Kidney epithelial cell (primary cell): ENCODE results near the gene ABHD18. TPM values are rescaled to one million over a fixed set of nuclear protein-coding genes. Genes with fewer than 3 reads are reported as not detected.
"Not testable (repeated sequence)": the region's sequence is repeated elsewhere in the genome, so short reads cannot be mapped to it uniquely, and the experiment has no call there.

Experiments used
- DNase-seq: peaks from one replicate; pipeline ENCODE4 v3.0.0-alpha.2; 2010; ENCODE audit warnings: low read depth
- H3K27me3 ChIP-seq: 2 replicates; pipeline ENCODE4 v1.6.0; 2011; ENCODE audit warnings: low read length; ENCODE audit not compliant: control insufficient read depth, insufficient read depth
- H3K36me3 ChIP-seq: 2 replicates; pipeline ENCODE4 v1.5.1; 2011; ENCODE audit warnings: low read length; ENCODE audit not compliant: control insufficient read depth, insufficient read depth
- H3K4me3 ChIP-seq: 2 replicates; pipeline ENCODE4 v1.5.1; 2011; ENCODE audit warnings: low read depth, mild to moderate bottlenecking, control low read depth, low read length
- total RNA-seq: library from RNA; depleted of rRNA; stranded (reverse); fragments of >200 nt; gene quantifications from 2 replicates; pipeline ENCODE4 v1.2.3, GENCODE V29; 2015
- TF ChIP-seq, protein P1 (sequence below): IDR thresholded peaks from 2 replicates; pipeline ENCODE4 v1.5.1; 2011; ENCODE audit warnings: mild to moderate bottlenecking, moderate library complexity, low read length, control low read depth, inconsistent platforms; ENCODE audit not compliant: insufficient read depth, poor library complexity, severe bottlenecking

ABHD18 gene
- total RNA-seq, 1 donor from 2014 or later, result 8.4 TPM

DNA sequence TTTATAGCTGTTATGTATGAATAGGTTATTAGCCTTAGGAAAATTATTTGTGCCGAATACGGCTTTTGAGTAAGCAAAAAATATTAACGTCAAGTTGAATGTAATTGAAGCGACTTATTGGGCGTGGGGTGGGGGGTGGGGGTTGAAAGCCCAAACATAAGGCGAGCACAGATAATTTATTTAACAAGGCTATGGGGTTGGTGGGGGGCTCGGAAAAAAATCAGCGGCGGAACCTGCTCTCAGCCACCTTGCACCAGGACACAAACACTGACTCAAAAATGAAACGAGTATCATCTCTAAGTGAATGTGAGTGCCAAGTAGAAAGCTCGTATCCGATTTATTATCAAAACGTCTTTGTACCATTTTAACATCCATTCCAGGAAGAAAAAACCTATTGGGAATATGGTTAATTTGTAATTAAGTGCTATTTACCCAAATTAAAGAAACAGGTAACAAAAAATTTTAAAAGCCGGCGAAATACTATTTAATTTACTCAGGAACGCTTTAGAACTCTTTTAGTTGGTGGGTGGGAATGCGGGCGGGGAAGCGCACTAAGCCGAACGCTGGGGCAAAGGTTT is 95.0 kb downstream of the ABHD18 start:
- peak overlapping the region; percentile 84 for H3K4me3 ChIP-seq
- DNase-seq, result no peak
- H3K36me3 ChIP-seq, result no peaks in the 10 kb centered on the region
- TF ChIP-seq, protein P1, sequence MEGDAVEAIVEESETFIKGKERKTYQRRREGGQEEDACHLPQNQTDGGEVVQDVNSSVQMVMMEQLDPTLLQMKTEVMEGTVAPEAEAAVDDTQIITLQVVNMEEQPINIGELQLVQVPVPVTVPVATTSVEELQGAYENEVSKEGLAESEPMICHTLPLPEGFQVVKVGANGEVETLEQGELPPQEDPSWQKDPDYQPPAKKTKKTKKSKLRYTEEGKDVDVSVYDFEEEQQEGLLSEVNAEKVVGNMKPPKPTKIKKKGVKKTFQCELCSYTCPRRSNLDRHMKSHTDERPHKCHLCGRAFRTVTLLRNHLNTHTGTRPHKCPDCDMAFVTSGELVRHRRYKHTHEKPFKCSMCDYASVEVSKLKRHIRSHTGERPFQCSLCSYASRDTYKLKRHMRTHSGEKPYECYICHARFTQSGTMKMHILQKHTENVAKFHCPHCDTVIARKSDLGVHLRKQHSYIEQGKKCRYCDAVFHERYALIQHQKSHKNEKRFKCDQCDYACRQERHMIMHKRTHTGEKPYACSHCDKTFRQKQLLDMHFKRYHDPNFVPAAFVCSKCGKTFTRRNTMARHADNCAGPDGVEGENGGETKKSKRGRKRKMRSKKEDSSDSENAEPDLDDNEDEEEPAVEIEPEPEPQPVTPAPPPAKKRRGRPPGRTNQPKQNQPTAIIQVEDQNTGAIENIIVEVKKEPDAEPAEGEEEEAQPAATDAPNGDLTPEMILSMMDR, result no peak
- H3K27me3 ChIP-seq, result no peaks in the 10 kb centered on the region

DNA sequence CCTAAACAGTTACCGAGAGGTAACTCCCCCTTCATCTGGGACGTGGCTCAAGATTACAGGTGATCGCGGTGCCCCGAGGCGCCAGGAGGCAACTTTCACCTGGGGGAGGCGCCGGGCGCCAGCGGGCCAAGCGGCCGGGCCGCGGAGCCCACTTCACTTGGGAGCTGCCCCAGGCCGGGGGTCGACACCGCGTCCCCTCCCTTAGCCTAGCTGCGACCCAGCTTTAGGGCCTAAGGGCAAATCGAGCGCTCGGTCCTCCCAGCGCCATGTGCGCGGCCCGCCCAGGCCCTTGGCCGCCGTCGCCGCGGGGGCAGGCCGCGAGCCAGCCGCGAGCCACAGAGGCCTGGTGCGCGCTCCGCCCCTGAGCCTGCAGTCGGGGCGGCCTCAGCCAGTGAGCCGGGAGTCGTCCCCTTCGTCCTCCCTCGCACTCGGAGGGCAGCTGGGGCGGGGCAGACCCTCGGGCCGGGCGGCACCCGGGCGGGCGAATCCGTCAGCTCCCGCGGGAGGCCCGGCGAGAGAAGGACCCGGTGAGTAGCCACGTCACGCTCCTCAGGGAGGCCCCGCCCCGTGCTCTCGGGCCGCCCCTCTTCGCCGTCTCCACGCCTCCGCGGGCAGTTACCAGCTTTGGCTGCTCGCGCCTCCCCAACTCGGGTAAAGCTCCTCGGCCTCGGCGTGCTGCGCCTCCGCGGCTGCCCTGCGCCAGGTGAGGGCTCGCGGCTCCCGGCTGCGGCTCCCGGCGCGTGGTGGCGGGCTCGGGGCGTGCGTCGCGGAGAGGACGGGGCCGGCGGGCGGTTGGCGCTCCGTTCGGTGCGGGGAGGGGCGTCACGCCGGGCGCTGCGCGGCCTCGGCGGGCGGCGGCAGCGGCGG is 95.7 kb downstream of the ABHD18 start, which contains the start of gene LARP1B:
Gene LARP1B, plus strand, starts transcription at position 614 of the 867 bp plus-strand sequence. CDS start 13,640 bp downstream, outside the sequence.
- Histone ChIP-seq H3K4me3 (peak within 1 kb of the TSS; percentile 84), H3K27me3 (no peaks in the 10 kb centered on the region), H3K36me3 (no peaks in the 10 kb centered on the region)
- TF ChIP-seq, protein P1, result no peak
- peak; percentile 71 for DNase-seq

DNA sequence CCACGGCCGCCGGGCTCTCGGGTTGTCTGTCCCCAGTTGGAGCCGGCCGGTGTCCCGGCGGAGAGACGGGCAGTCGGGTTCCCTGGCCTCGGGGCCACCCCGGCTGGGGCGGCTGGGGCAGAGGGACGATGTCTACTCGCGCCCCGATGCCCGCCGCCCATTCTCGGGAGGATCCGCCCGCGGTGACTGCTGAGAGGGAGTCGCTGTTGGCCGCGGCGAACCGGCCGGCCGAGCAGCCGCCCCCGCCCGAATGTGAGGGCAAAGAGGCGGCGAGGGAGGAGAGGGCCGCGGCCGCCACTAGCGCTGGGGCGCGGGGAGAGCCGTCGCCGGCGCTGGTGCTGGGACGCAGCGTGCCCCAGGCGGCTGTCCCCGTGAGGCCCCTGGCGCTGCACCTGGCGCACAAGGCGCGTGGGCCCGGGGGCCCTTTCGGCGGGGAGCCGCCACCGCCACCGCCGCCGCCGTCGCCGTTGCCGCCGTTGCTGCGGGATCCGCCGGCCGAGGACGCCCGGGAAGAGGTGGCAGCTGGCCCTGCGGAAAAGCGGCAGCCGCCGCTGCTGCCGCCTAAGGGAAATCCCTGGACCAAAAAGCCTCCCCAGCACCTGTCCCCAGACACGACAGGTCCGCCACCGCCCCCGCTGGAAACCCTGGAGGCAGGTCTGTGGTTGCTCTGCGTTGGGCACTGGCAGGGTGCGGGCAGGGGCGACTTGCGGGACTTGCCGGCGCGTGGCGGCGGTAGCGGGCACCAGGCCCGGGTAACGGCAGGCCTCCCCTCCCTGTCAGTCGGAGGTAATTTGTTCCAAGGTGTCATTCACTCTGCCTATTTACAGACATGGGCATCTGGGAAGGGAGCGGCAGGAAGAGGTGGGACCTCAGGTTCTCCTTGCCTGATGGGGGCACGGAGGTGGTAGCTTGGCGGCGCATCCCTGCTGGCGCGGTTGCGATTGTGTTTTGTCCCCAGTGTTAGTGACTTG is 96.6 kb downstream of the ABHD18 start:
- no peak for DNase-seq
- peak overlapping the region; percentile 84 for H3K4me3 ChIP-seq
- TF ChIP-seq, protein P1, result peak; percentile 32

DNA sequence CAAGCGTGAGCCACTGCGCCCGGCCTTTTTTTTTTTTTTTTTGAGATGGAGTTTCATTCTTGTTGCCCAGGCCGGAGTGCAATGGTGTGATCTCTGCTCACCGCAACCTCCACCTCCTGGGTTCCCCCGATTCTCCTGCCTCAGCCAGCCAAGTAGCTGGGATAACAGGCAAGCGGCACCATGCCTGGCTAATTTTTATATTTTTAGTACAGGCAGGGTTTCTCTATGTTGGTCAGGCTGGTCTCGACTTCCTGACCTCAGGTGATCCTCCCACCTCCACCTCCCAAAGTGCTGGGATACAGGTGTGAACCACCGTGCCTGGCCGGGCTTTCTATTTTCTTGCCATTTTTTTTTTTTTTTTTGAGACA is 101.2 kb downstream of the ABHD18 start:
- not testable (repeated sequence) for H3K27me3 ChIP-seq, DNase-seq, H3K36me3 ChIP-seq, H3K4me3 ChIP-seq

More for the DNA sequence above, 96.6 kb downstream of the ABHD18 start:
- no peaks in the 10 kb centered on the region for H3K27me3 ChIP-seq
- H3K36me3 ChIP-seq, result no peaks in the 10 kb centered on the region

DNA sequence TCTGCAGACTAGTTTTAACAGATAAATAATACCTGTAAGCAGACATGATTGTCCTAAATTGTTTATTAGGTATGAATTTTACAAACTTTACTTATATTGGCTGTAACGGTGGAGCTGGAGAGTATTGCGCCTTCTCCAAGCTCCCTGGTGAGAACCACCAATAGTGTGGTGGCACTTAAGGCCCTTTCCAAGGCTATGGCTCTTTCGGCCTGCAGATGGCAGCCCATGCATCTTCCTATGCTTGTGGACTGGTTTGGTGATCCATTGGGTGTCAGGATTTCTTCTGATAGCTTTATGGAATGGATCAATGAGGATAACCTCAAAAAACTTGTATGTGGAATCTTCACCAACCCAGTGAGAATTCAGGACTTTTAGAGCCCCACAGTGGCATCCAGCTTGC is 103.7 kb downstream of the ABHD18 start:
- H3K36me3 ChIP-seq, result no peaks in the 10 kb centered on the region
- no peak for DNase-seq
- TF ChIP-seq, protein P1, result peak; percentile 21
- H3K27me3 ChIP-seq, result no peaks in the 10 kb centered on the region
- no peak overlapping the region for H3K4me3 ChIP-seq
